Neutrophil (primary cell): Measurements from ENCODE around the gene PAPPA2.

Experiments used
- H3K27ac ChIP-seq: fragments of 200-600 bp; sonication (generic); 2 replicates; pipeline ENCODE4 v1.5.1; 2016; ENCODE audit warnings: mild to moderate bottlenecking, moderate library complexity
- H3K27me3 ChIP-seq: fragments of 200-600 bp; sonication (generic); 2 replicates; pipeline ENCODE4 v1.6.0; 2016; ENCODE audit warnings: mild to moderate bottlenecking
- H3K36me3 ChIP-seq: fragments of 200-600 bp; sonication (generic); 2 replicates; pipeline ENCODE4 v1.5.1; 2017
- H3K4me1 ChIP-seq, 2 experiments: fragments of 200-600 bp in 1 of 2; sonication (generic) in 1 of 2; 1 replicate in 1 of 2; 2 replicates in 1 of 2; pipeline versions ENCODE4 v1.5.1 to v1.6.1; 2013 to 2016; ENCODE audit warnings: low read depth in 1 of 2, low read length in 1 of 2, mild to moderate bottlenecking in 1 of 2, moderate library complexity in 1 of 2; ENCODE audit not compliant: control insufficient read depth in 1 of 2, insufficient read depth in 1 of 2
- H3K4me3 ChIP-seq, 2 experiments: fragments of 200-600 bp in 1 of 2; sonication (generic) in 1 of 2; 1 replicate in 1 of 2; 2 replicates in 1 of 2; pipeline ENCODE4 v1.5.1; 2013 to 2016; ENCODE audit warnings: low read depth in 1 of 2, low read length in 1 of 2, mild to moderate bottlenecking in 1 of 2, moderate library complexity in 1 of 2
- H3K9me3 ChIP-seq: fragments of 200-600 bp; sonication (generic); 2 replicates; pipeline ENCODE4 v1.5.1; 2016
- CTCF ChIP-seq: fragments of 200-600 bp; sonication (generic); IDR thresholded peaks from 2 replicates; pipeline ENCODE4 v1.5.1; 2016; ENCODE audit warnings: antibody characterized with exemption

The PAPPA2 gene

GRCh38 chr1:176779992-176780328 lies 317.0 kb downstream of the PAPPA2 start:
- Histone ChIP-seq H3K27me3 (no peaks in the 10 kb centered on the region), H3K4me3 (no peak overlapping the region), H3K9me3 (no peaks in the 10 kb centered on the region), H3K4me1 (no peaks in the 10 kb centered on the region), H3K36me3 (no peaks in the 10 kb centered on the region), H3K27ac (no peak overlapping the region)
- no peak for TF ChIP-seq CTCF

DNA sequence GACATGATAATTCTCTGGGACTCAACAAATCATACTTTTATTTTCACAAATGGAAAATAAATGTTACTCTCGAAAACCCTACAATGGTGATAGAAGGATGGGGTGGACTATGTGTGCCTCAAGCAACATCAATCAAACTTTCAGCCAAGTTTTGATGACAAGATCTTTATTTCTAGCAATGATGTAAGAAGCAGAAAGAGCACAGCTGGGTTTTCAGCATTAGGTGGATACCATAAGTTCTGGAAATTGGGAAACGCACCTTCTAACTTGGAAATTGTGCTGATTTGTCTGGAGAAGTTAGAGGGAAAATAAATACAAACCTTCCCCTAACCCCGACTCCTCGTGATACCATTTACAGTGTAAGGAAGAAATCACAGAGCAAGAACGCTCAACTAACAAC lies 320.3 kb downstream of the PAPPA2 start:
- no peak overlapping the region for H3K4me3 ChIP-seq
- TF ChIP-seq CTCF: no peak

DNA sequence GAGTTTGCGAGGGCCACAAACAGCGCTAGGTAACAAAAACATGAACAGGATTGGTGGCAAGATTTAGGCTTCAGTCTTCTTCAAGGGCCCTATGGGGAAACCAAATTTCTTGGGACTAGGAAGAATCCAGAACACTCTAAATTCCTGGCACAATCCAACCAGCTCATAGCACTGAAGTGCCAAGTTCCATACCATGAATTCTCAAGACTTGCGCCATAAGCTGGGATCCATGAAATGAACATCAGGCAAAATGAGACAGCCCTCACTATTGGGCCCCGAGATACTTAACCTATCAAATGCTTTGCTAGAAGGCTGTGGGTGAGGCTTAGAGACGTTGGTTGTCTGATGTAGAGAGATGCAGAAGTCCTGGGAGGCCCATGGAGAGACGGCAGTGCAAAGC lies 322.1 kb downstream of the PAPPA2 start:
- H3K9me3 ChIP-seq: no peaks in the 10 kb centered on the region
- H3K4me1 ChIP-seq: no peaks in the 10 kb centered on the region
- no peak for TF ChIP-seq CTCF
- no peaks in the 10 kb centered on the region for H3K36me3 ChIP-seq
- no peaks in the 10 kb centered on the region for H3K27me3 ChIP-seq
- H3K4me3 ChIP-seq: no peak overlapping the region
- H3K27ac ChIP-seq: no peak overlapping the region

More for the DNA sequence above, 320.3 kb downstream of the PAPPA2 start:
- Histone ChIP-seq H3K27me3 (no peaks in the 10 kb centered on the region), H3K36me3 (no peaks in the 10 kb centered on the region), H3K27ac (no peak overlapping the region), H3K4me1 (no peaks in the 10 kb centered on the region), H3K9me3 (no peaks in the 10 kb centered on the region)

DNA sequence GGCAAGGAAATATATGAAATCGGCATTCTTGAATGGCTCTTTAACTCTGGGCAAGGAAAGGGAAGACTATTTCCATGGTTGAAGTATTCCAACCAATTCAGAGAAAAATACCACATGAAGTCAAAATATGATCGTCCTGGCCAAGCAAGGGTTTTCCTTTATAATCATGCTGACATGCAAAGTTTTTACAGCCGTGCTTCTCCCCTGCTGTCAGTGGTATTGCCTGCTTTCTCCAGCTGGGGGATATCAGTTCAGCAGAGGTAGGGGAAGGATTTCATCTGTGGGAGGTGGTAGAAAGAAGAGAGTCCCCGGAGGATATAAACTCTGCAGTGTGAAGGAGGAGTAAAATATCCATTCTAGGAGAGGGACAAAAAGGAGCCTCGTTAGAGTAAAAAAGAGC lies 322.8 kb downstream of the PAPPA2 start:
- TF ChIP-seq CTCF: no peak
- H3K27me3 ChIP-seq: no peaks in the 10 kb centered on the region
- no peaks in the 10 kb centered on the region for H3K9me3 ChIP-seq
- H3K36me3 ChIP-seq: no peaks in the 10 kb centered on the region
- H3K27ac ChIP-seq: no peak overlapping the region
- H3K4me1 ChIP-seq: no peaks in the 10 kb centered on the region
- H3K4me3 ChIP-seq: no peak overlapping the region

DNA sequence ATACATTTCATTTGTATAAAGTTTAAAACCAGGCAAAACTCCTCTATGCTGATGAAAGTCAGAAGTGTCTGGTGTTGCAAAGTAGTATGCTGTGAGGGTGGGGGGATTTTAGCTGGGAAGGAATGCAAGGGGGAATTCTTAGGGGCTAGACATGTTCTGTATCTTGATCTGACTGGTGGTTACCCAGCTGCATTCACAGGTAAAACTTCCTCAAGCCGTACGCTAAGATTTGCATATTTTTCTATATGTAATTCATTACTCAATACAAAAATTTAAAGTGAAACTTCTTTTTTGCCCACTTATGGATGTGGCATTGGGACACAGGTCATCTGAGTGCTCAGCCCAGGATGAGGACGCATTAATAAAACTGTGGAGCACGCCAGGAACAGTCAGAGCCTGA lies 323.3 kb downstream of the PAPPA2 start:
- TF ChIP-seq CTCF: no peak
- Histone ChIP-seq H3K27ac (no peak overlapping the region), H3K9me3 (no peaks in the 10 kb centered on the region), H3K36me3 (no peaks in the 10 kb centered on the region), H3K4me3 (no peak overlapping the region), H3K27me3 (no peaks in the 10 kb centered on the region), H3K4me1 (no peaks in the 10 kb centered on the region)

- no peaks in the 10 kb centered on the region for H3K9me3 ChIP-seq
- H3K4me3 ChIP-seq: no peak overlapping the region
- no peak overlapping the region for H3K27ac ChIP-seq
- no peaks in the 10 kb centered on the region for H3K27me3 ChIP-seq
- no peak for TF ChIP-seq CTCF
- H3K4me1 ChIP-seq: no peaks in the 10 kb centered on the region
- H3K36me3 ChIP-seq: no peaks in the 10 kb centered on the region
These were observed 326.7 kb downstream of the PAPPA2 start for GRCh38 chr1:176789571-176790090.
